ENCODE results near the gene GPATCH4.

GPATCH4 gene

DNA sequence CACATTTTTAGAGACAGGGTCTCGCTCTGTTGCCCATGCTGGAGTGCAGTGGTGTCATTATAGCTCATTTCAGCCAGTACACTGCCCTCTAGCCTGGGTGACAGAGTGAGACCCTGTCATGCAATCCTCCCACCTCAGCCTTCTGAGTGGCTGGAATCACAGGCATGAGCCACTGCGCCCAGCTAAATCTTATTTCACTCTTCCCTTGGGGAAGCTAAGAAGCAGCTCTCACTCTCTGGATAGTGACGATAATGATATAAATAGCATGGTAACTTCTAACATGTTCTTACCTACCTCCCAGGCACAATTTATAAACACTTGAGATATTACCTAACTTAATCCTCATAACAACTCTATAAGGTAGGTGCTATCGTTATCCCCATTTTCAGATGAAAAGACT lies 53.8 kb downstream of the GPATCH4 start:
- 0 out of 2 replicates have a peak, but pooled peaks cover 4% of the 10 kb centered on the region for H3K36me3 ChIP-seq (ENCODE audit: control insufficient read depth, insufficient read depth, low read length)

DNA sequence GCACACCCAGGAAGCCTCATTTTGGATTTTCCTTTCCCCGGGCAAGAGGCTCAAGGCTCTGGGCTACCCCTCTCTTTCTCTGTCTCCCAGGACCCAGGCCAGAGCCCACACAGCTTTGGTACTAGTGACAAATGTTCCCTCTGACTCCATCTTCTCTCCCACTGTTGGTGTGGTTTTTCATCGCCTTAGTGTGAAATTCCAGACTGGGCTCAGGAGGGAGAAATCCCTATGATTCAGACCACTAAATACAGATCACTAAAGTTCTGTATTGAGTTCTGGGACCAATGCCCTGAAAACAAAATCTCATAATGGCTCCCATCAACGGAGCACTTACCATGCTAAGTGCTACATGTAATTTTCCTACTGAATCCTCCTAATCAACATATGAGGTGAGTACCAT lies 55.0 kb downstream of the GPATCH4 start:
- H3K36me3 ChIP-seq (ENCODE audit: control insufficient read depth, insufficient read depth, low read length): 0 out of 2 replicates have a peak, but pooled peaks cover 4% of the 10 kb centered on the region
- no peak for TF ChIP-seq CTCF (IDR thresholded peaks at IDR 0.05; ENCODE audit: insufficient read depth, low read length, poor library complexity, severe bottlenecking)
- no peak for DNase-seq (ENCODE audit: extremely low read depth, insufficient read length)
- no peaks in the 10 kb centered on the region for H3K27me3 ChIP-seq (replicated peaks; ENCODE audit: control insufficient read depth, insufficient read depth, low read length)
- no peak overlapping the region for H3K4me3 ChIP-seq (replicated peaks; ENCODE audit: low read depth, low read length)

More for the DNA sequence above, 53.8 kb downstream of the GPATCH4 start:
- DNase-seq (ENCODE audit: extremely low read depth, insufficient read length): no peak
- no peak overlapping the region for H3K4me3 ChIP-seq (replicated peaks; ENCODE audit: low read depth, low read length)
- no peak for TF ChIP-seq CTCF (IDR thresholded peaks at IDR 0.05; ENCODE audit: insufficient read depth, low read length, poor library complexity, severe bottlenecking)
- H3K27me3 ChIP-seq (replicated peaks; ENCODE audit: control insufficient read depth, insufficient read depth, low read length): no peaks in the 10 kb centered on the region

- DNase-seq (ENCODE audit: extremely low read depth, insufficient read length): no peak
- Histone ChIP-seq H3K27me3 (replicated peaks; ENCODE audit: control insufficient read depth, insufficient read depth, low read length) (no peaks in the 10 kb centered on the region), H3K36me3 (ENCODE audit: control insufficient read depth, insufficient read depth, low read length) (no peaks in the 10 kb centered on the region; the same call in 1 of the 2 replicates), H3K4me3 (replicated peaks; ENCODE audit: low read depth, low read length) (no peak overlapping the region)
- TF ChIP-seq CTCF (IDR thresholded peaks at IDR 0.05; ENCODE audit: insufficient read depth, low read length, poor library complexity, severe bottlenecking): no peak
These were observed 56.6 kb downstream of the GPATCH4 start for GRCh38 chr1:156544592-156545102.
